Endodermal cell (in vitro differentiated cells): Measurements from ENCODE around the gene PLCL2. TPM values are rescaled to one million over a fixed set of nuclear protein-coding genes. Genes with fewer than 3 reads are reported as not detected.

Experiments used
- DNase-seq: peaks from one replicate; pipeline ENCODE4 v3.0.0-alpha.2; 2017
- H3K27ac ChIP-seq: 2 replicates; pipeline ENCODE4 v1.5.1; 2013; ENCODE audit warnings: mild to moderate bottlenecking, low read depth, low read length, moderate library complexity
- H3K27me3 ChIP-seq: 2 replicates; pipeline ENCODE4 v1.6.1; 2013; ENCODE audit warnings: mild to moderate bottlenecking, low read length, moderate library complexity; ENCODE audit not compliant: insufficient read depth, control insufficient read depth, poor library complexity, severe bottlenecking
- H3K36me3 ChIP-seq: 2 replicates; pipeline ENCODE4 v1.7.0; 2013; ENCODE audit warnings: mild to moderate bottlenecking, low read length, moderate library complexity; ENCODE audit not compliant: control insufficient read depth, insufficient read depth
- H3K4me1 ChIP-seq: one replicate; pipeline ENCODE4 v1.7.0; 2013; ENCODE audit warnings: low read length; ENCODE audit not compliant: control insufficient read depth, insufficient read depth
- H3K4me3 ChIP-seq: 2 replicates; pipeline ENCODE4 v1.5.1; 2013; ENCODE audit warnings: mild to moderate bottlenecking, low read length, moderate library complexity
- H3K9ac ChIP-seq: 2 replicates; pipeline ENCODE4 v1.6.1; 2013; ENCODE audit warnings: mild to moderate bottlenecking, low read length, moderate library complexity; ENCODE audit not compliant: poor library complexity, severe bottlenecking; ENCODE audit errors: extremely low read depth
- H3K9me3 ChIP-seq: 2 replicates; pipeline ENCODE4 v1.6.1; 2013; ENCODE audit warnings: mild to moderate bottlenecking, low read length, moderate library complexity; ENCODE audit not compliant: control insufficient read depth
- H3K27ac Mint-ChIP-seq: 2 replicates; pipeline ENCODE4 v1.8.0; 2020; ENCODE audit warnings: mixed read lengths
- H3K27me3 Mint-ChIP-seq: 2 replicates; pipeline ENCODE4 v1.8.0; 2021; ENCODE audit warnings: mild to moderate bottlenecking, mixed read lengths; ENCODE audit not compliant: insufficient read depth
- H3K36me3 Mint-ChIP-seq: 2 replicates; pipeline ENCODE4 v1.8.0; 2020; ENCODE audit warnings: low read depth, mixed read lengths
- H3K4me1 Mint-ChIP-seq: 2 replicates; pipeline ENCODE4 v1.8.0; 2020; ENCODE audit warnings: mixed read lengths
- H3K4me3 Mint-ChIP-seq: 2 replicates; pipeline ENCODE4 v1.8.0; 2020; ENCODE audit warnings: mild to moderate bottlenecking, moderate library complexity, mixed read lengths
- H3K9me3 Mint-ChIP-seq: 2 replicates; pipeline ENCODE4 v1.8.0; 2020; ENCODE audit warnings: mild to moderate bottlenecking, mixed read lengths
- CTCF ChIP-seq: fragments of 200-600 bp; sonication (generic); conservative IDR thresholded peaks from 2 replicates; pipeline ENCODE4 v1.5.0; 2021; ENCODE audit warnings: antibody characterized with exemption, mild to moderate bottlenecking
- WGBS, 2 experiments: methylation state at CpG; one replicate each; pipeline versions ENCODE4 v1.1.5 to v1.1.7; 2013; ENCODE audit warnings: missing lambda C conversion rate in 2 of 2, mixed read lengths in 1 of 2; ENCODE audit not compliant: insufficient coverage in 1 of 2, insufficient read length in 1 of 2; 5-methylcytosine and 5-hydroxymethylcytosine counted together
- total RNA-seq, 2 donors: library from RNA; stranded (reverse); fragmentation: NEBNext Ultra II Directional in 1 of 2; extraction: Animal tissue kit (Norgen Biotek cat#: 25700) in 1 of 2; gene quantifications; 2 replicates in 1 of 2; 3 replicates in 1 of 2; pipeline ENCODE4 v1.2.1, GENCODE V29; 2021

Gene PLCL2
- total RNA-seq, 2 donors from 2014 or later = 4.2 to 6.9 TPM

DNA sequence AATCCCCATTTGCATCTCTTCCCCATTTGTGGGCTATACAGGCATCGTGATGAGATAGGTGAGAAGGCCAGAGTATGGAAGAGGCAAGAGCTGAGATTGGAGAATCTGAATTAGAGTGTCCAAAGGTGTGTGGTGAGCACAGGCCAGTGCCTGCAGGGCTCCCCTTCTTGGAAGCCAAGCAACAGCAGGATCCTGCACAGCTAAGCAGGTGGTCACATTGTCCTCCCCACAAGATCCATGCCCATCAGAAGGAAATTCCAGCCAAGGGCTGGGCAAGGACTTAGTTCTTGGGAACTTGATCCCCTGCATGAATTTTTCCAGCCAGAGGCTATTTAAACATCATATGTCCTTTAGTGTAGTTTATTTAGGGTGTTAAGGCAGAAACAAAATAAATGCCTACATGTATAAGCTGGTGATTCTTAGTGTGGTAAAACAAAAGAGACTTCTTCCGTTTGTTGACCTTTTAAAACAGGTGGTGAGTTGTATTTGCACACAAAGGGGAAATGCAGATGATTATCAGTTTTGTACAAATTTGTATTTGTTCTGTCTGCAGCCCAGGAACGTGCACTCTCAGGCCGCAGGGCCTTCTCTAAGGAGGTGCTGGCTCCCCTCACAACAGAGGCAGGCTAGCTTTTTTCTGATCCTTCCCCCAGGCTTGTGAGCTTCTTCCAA, 110.2 kb downstream of the PLCL2 start:
- Mint-ChIP-seq H3K36me3 (no peaks in the 10 kb centered on the region), H3K4me3 (no peak overlapping the region), H3K9me3 (no peaks in the 10 kb centered on the region), H3K4me1 (peaks cover 32% of the 10 kb centered on the region), H3K27me3 (peaks cover 70% of the 10 kb centered on the region), H3K27ac (peak overlapping the region; percentile 22)
- no peak overlapping the region for H3K4me3 ChIP-seq
- no peak for TF ChIP-seq CTCF
- no peaks in the 10 kb centered on the region for H3K36me3 ChIP-seq
- no peak overlapping the region for H3K9ac ChIP-seq
- no peak for DNase-seq
- WGBS, 2 experiments = 70 to 71% methylated on average over 2 to 4 of the region's 4 CpGs
- H3K9me3 ChIP-seq = no peaks in the 10 kb centered on the region
- H3K27ac ChIP-seq = no peak overlapping the region
- peaks cover 12% of the 10 kb centered on the region for H3K27me3 ChIP-seq
- peaks cover 7% of the 10 kb centered on the region for H3K4me1 ChIP-seq

DNA sequence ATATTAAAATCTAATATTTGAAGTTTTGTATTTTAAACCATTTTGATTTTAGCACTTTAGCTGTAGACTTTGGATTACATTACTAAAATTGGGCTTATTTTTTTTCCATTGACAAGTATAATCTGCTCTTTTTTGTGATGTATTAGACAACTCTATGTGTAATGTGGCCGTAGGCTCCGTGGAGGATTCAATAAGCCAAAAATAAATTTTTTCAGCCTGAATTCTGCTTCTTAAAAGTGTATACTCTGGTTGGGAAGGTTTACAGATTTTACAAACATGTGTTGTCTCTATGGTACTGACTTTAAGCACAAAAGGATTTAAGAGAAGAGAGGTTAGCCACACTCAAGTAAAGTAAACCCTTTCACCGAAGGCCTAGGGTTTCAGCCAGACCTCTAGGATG, 110.8 kb downstream of the PLCL2 start:
- peaks cover 9% of the 10 kb centered on the region for H3K4me1 ChIP-seq
- no peak overlapping the region for H3K27ac ChIP-seq
- Mint-ChIP-seq H3K4me3 (no peak overlapping the region), H3K4me1 (peaks cover 35% of the 10 kb centered on the region), H3K27ac (peak overlapping the region; percentile 28), H3K27me3 (peaks cover 69% of the 10 kb centered on the region), H3K36me3 (no peaks in the 10 kb centered on the region), H3K9me3 (no peaks in the 10 kb centered on the region)
- no peak for DNase-seq
- peaks cover 12% of the 10 kb centered on the region for H3K27me3 ChIP-seq
- TF ChIP-seq CTCF = no peak
- 86 to 100% methylated on average over 3 of the region's 3 CpGs for WGBS, 2 experiments
- H3K9me3 ChIP-seq = no peaks in the 10 kb centered on the region
- no peak overlapping the region for H3K4me3 ChIP-seq
- no peaks in the 10 kb centered on the region for H3K36me3 ChIP-seq
- H3K9ac ChIP-seq = no peak overlapping the region

- Mint-ChIP-seq H3K9me3 (peaks cover 21% of the 10 kb centered on the region), H3K27me3 (peaks cover 74% of the 10 kb centered on the region), H3K36me3 (peaks cover 4% of the 10 kb centered on the region), H3K27ac (no peak overlapping the region), H3K4me1 (peaks cover 32% of the 10 kb centered on the region), H3K4me3 (no peak overlapping the region)
- peaks cover 13% of the 10 kb centered on the region for H3K9me3 ChIP-seq
- 93 to 100% methylated on average over 2 of the region's 3 CpGs for WGBS, 2 experiments
- peaks cover 30% of the 10 kb centered on the region for H3K27me3 ChIP-seq
- no peak for DNase-seq
- TF ChIP-seq CTCF = no peak
- no peak overlapping the region for H3K27ac ChIP-seq
- no peak overlapping the region for H3K9ac ChIP-seq
- H3K4me1 ChIP-seq = peaks cover 9% of the 10 kb centered on the region
- no peaks in the 10 kb centered on the region for H3K36me3 ChIP-seq
- H3K4me3 ChIP-seq = no peak overlapping the region
These were observed 113.6 kb downstream of the PLCL2 start for GRCh38 chr3:16998236-16998923.
